Activated naive CD4-positive, alpha-beta T cell treated with Interleukin-2 at 50 U/mL for 16 hours (primary cell): ENCODE results near the gene ITPR1.
"Not testable (repeated sequence)": the region's sequence is repeated elsewhere in the genome, so short reads cannot be mapped to it uniquely, and the experiment has no call there.

Experiments
- DNase-seq: peaks from one replicate; pipeline ENCODE4 v3.0.0-alpha.2; 2020

The ITPR1 gene

DNA sequence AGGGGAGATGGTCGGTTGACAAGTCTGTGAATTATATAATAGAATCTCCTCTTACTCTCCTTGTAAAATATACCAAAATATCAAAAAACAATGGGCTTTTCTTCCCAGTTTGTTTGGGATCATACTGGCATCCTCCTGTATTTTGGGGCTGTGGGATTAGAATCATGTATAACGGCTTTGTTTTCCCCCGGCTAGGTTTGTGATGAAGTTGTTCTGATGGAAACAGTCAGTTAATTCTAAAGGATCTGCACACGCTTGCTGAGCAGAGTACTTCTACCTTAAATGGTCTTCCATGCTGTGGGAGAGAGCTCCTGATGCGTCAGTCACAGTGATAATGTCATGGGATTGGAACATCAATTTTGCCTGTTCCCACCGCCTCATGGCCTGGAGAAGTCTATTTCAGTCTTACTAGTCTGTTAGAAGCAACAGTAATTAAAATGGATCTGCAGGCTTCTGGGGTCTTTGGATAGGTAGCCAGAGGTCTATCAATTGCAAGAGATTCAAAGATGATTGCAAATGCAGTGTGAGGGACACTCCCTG, 81.3 kb downstream of the ITPR1 start:
- DNase-seq: no peak

DNA sequence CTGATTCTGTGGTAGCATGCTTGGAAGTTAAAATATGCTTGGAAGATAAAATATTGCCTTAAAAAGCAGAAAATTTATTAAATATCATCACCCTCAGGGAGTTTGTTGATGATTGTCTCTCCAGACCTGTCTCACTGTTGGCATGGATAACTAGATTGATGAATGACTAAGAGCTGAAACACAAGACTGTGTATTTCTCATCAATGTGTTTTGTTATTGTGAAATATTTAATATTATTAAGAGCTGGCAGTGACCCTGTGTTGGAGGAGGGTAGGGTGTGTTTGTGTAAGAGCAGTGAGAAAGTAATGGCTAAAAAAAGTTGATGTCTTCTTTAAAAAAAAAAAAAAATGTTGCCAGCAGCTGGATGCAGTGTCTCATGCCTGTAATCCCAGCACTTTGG, 82.2 kb downstream of the ITPR1 start:
- DNase-seq: no peak

DNA sequence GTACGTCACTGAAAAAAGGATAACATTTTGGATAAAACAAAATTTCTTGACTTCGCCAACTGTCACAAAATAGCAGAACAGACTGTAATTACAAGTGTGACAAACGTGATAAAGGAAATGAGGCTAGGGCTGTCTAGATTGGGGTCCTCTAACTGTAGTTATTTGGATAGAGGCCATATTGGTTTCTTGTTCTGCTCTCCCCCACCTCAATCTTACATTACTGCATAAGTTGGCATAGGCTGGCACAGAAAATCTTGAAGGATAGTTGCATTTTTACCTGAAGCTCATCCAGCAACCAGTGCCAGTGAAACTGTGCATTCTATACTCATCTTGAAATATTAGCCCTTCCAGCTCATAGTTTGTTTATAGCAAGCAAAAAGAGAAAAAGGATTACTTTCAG, 84.6 kb downstream of the ITPR1 start:
- no peak for DNase-seq

DNA sequence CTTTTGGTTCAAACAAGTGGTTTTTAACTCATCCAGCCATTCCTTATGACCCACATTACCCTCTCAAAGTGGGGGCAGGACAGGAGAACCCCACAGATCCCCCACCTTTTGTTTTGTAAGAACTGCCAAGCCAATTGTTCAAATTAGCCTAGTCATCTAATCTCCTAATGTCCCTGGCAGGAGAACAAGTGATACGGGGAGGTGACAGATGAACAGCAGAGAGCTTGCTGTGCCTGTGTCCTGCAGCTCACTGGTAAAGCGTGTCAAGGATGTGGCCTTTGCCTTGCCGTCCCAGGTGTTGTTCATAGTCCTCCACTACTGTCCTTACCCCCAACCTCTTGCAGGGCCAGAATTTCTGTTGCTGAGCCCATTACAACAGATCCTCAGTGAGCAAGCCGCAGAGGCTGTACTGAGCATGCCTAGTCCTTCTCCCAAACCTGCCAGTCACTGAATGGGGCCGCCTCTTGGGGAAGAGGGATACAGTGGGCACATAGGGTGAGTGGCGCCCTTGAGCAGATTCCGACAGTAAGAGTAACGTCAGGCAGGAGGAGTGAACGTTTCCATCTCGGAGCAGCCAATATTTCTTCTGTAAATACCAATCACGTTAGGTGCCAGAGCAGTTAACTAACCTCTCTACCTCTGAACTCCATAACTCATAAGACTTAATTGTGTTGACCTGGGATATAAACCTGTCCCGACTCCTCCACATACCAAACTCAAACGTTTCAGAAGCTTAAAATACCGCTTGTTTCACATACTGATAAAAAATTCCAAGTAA, 87.4 kb downstream of the ITPR1 start:
- no peak for DNase-seq

DNA sequence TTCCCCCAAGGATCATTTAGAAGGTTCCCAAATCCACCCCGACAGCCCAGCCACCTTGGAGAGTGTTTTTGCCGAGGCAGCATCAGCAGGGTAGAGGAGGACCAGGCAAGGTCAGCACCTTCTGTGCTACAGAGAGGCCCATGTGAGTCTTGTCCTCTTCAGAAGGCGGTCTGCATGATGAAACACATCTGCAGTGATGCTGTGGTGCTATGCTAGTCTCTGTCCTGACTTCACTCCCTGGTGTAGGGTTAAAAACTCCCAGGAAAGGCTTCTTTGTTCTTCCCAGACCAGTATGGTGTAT, 87.9 kb downstream of the ITPR1 start:
- DNase-seq: no peak

DNA sequence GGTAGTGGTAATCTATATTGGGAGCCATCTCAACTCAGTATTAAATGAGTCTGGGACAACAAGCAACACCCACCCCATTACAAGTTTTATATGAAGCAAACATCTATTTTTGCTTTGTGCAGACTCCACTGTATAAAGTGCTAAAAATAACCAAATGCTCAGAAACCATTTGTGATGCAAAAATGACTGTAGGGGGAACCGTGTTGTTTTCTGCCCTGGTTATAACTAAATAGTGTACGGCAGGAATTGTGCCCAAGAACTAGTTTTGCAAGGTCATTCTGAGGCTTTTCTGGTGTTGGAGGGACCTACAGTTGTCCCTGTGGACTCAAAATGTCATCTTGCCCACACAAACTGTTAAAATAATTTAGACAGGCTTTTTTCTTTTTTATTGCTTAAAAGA, 88.3 kb downstream of the ITPR1 start:
- no peak for DNase-seq

DNA sequence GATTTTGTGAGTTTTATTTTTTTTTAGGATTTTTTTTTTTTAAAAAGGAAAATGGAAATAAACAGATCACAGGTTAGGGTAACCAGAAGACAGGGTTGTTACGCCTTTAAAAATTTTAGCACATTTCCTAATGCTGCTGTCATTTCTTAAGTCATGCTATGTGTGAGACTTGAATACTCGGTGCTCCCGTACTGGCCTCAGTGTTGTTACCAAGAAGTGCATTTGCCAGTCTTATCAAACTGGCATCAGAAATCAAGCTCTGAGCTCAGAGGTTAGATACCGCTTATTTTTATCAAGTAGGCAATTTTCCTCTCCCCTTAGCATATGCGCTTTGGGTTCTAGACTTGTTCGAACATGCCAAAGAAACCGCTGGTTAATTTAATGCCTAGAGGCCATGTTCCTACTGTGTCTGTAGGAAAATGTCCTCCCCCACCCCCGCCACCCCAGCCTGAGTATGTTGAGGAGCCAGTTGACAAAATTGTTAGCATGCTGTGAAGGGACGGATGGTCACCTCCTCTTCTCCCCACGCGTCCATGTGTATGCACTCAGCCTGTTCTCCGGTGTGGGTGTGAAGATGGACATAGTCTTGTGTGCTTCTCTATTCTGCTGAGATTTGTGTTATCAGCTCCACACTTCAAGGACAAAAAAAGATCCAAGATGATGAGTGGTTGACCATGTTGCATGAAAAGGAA, 88.9 kb downstream of the ITPR1 start:
- DNase-seq: no peak

DNA sequence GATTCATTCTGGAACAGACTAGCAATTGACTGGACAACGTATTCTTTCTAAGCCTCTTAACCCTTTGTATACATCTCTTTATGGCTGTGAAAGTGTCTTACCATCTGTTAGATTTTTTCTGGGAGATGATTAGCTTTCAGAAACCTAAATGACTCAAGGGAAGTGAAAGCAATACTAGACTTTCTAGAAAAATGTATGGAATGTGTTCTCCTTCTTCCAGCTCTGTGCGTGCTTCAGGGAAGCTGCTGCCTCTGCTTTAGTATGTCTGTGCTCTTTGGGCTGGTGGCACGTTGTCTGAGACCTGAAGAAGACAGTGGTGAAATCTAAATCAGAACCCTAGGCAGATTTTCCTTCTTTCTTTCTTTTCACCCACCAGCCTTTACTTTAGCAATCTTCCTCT, 89.5 kb downstream of the ITPR1 start:
- DNase-seq: no peak

DNA sequence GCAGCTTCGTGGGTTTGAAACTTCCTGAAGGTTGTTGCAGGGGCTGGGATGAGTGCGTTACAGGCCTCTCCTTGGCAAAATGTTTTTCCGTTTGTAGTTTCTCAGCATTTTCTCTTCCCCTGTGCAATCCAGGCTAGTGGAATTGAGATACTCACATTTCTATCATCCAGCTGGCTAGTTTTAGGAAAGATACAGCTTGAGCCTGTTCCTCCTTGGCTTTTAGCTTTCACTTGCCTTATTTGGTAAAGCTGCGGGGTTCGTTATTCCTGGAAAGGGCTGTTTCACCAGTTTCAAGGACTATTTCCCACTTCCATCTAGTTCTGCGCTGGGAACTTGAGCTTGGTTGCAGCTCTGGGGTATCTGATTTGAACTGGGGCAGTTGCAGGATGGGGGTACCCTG, 90.3 kb downstream of the ITPR1 start:
- no peak for DNase-seq

DNA sequence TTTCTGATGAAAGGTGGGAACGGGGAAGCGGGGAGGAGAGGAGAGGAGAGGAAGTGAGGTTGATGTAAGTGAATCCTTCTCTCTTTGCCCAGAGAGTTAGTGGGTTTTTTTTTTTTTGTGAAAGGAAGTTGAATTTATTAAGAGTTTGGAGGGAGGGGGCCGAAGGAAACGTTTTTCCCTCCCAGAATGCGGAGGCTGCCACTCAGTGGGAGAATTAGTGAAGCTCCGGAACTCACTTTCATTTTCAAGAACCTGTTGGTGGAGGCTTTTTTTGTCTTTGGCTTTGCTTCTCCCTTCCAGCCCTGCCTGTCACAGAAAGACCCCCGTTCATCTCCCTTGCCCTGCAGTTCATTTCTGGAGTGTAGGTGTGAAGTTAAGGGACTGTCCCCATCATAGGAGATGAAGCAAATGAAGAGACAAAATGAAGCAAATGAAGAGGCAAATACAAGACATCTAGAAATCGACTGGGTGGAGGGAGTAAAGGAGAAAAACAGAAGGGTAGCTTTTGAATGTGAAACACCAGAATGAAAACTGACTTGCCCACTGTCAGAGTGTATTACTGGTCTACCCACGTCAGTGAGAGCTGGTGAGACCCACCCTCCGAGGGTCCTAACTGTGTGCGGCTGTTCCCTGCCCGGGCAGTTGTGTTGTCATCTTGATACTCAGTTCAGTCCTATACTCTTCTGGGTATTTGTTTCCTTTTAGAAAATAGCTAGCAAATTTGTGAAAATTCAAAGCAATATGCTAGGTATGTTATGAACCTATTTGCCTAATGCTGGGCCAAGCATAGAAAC, 91.5 kb downstream of the ITPR1 start:
- DNase-seq: peak; percentile 6

DNA sequence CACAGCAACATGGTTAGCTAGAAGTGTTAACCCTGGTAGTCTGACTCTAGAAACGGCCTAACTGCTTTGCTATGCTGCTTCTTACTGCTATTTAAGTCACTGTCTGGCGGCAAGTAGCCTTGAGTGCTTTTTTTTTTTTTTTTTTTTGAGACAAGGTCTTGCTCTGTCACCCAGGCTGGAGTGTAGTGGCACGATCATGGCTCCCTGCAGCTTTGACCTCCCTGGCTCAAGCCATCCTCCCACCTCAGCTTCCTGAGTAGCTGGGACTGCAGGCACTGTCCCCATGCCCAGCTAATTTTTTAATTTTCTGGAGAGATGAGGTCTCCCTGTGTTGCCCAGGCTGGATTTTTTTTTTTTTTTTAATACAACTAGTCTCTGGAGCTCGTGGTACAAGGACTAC, 93.2 kb downstream of the ITPR1 start:
- DNase-seq: no peak

DNA sequence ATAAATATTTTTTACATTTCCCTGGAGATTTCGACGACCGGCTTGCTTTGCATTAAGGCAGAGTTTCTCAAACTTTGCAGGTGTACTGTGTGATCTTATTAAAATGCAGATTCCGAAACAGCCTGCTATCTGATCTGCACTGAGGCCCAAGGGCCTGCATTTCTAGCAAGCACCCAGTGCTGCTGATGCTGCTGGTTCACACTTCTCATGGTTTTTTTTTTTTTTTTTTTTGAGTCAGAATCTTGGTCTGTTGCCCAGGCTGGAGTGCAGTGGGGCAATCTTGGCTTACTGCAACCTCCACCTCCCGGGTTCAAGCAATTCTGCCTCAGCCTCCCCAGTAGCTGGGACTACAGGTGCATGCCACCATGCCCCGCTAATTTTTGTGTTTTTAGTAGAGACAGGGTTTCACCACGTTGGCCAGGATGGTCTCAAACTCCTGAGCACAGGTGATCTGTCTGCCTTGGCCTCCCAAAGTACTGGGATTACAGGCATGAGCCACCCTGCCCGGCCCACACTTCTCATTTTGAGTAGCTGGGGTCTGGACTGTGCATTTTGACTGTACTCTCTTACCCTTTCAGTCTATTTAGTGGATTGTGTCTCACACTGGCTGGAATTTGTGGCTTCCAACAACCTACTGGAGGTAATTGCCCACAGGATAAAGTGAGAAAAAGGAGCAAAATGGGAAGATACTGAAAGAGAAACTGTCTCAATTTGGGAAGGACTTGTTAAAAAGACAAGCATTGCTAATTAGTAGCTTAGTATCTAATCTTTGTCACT, 94.1 kb downstream of the ITPR1 start:
- DNase-seq: peak; percentile 6

DNA sequence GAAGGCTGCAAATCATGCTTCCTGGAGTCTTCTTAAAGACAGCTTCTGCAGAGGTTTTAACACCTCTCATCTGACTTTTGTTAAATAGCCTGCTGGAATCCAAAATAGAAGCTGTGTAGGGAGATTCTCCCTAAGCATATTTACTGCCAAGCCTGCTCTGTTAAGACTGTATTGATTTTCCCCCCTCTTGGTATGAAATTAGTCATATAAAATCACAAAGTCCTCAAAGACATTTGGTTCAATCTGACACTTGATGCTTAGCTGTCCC, 94.6 kb downstream of the ITPR1 start:
- DNase-seq: no peak

DNA sequence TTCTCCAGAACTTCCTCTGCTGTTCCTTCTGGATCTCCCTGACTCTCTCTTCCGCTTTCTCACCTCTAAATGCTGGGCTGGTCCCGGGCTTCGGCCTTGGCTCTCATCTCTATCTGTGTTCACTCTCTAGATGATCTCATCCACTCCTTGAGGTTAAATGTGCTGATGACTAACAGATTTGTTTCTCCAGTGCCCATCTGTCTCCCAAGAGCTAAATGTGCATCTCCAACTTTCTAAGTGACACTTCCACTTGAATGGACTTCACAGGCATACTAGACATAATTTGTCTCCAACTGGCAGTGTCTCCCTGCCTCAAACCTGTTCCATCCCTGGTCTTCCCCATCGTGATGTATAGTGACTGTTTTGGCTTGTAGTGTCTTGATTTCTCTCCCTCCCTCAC, 95.3 kb downstream of the ITPR1 start:
- DNase-seq: no peak

DNA sequence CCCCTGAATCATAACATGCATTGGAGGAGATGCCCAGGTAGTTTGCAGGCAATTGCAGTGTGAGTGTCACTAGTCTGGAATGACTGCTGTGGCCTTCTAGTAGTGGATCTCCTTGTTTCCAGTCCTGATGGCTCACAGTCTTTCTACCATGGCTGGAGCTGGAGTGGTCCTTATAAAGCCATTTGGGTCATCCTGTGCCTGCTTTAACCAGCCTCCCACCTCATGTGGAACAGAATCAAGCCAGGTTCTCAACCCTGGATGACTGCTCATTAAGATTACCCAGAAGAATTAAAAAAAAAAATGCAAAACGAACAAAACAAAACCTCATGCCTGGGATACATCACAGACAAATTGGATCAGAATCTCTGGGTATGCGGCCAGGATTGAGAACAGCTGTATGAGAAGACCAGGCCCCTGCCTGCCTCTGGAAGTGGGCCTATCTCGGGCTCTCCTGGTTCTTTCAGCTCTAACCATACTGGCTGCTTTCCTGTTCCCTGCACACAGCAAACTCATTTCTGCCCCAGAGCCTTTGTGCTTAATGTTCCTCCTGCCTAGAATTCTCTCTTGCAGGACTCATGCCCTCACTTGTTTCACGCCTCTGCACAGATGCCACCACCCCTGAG, 96.4 kb downstream of the ITPR1 start:
- no peak for DNase-seq

DNA sequence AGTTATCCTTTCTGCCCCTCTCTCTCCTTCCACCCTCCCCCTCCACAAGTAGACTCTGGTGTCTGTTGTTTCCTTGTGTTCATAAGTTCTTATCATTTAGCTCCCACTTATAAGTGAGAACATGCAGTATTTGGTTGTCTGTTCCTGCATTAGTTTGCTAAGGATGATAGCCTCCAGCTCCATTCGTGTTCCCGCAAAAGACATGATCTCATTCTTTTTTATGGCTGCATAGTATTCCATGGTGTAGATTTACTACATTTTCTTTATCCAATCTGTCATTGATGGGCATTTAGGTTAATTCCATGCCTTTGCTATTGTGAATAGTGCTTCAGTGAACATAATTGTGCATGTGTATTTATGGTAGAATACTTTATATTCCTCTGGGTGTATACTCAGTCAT, 97.7 kb downstream of the ITPR1 start:
- not testable (repeated sequence) for DNase-seq

DNA sequence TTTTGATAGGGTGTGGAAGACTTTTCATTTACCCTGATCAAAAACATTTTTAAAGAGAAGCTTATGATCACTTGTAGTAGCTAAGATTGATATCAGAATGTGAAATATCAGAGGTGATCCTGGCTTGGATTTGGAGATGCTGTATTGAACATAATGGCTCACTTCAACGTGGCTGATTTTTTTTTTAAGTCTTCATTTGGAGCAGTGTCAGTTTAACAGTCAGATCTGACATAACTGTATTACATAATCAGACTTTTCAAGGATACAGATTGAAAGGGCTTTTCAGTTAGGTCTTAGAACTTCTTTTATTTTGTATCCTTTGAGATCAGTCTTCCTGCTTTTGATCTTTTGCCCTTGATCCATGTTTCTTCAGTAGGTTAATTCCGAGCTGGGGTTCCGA, 98.5 kb downstream of the ITPR1 start:
- DNase-seq: no peak

DNA sequence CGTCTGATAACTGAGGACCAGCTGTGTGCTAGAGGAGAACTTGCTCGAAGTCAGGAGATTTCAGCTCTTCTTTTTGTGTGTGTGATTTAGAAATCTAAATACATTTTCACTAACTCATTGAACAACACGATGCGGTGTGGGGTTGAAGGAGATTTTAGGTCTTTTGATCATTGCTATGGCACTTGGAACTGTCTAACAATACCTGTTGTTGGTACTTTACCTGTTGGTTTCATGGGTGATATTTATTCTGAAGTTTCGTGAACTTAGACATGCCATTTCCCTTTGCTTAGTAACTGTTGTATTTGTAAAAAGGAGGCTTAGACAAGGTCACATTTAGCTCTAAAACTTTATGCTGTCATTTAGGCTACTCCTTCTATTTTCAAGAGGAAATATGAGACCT, 99.9 kb downstream of the ITPR1 start:
- DNase-seq: no peak

DNA sequence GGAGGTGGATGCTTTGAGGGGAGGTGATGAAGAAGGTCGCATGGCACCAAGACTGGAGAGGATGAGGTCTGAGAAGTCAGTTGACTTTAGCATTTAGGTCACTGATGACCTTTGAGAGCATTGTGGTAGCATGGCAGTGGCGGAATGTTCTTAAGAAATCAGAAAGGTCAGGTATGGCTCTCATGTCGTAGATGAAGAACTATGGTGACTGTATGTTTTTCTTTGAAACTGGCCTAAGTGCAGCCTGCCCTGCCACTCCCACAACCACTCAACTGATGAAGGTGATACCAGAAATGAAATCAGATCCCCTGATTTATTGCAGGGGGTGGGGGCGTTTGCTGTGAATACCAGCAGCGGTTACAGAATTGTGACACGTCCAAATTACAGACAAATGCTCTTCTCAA, 102.6 kb downstream of the ITPR1 start:
- no peak for DNase-seq

DNA sequence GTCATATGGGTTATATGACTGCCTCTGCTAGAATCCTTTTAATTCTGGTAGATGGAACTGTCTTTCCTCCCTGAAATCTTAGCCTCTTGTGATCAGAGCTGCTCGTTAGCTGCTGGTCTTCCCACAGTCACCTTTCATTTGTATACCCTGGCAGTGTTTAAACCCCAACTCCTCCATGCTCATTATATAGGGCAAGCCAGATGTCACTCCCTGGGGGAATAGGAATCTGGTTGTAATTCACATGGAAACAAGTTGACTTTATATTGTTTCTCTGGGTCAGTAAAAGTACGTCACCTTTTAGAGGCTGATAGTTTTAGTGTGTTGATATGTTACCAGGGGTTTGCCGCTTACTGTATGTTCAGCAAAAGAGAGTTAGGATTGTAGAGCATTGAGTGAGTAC, 103.5 kb downstream of the ITPR1 start:
- no peak for DNase-seq

DNA sequence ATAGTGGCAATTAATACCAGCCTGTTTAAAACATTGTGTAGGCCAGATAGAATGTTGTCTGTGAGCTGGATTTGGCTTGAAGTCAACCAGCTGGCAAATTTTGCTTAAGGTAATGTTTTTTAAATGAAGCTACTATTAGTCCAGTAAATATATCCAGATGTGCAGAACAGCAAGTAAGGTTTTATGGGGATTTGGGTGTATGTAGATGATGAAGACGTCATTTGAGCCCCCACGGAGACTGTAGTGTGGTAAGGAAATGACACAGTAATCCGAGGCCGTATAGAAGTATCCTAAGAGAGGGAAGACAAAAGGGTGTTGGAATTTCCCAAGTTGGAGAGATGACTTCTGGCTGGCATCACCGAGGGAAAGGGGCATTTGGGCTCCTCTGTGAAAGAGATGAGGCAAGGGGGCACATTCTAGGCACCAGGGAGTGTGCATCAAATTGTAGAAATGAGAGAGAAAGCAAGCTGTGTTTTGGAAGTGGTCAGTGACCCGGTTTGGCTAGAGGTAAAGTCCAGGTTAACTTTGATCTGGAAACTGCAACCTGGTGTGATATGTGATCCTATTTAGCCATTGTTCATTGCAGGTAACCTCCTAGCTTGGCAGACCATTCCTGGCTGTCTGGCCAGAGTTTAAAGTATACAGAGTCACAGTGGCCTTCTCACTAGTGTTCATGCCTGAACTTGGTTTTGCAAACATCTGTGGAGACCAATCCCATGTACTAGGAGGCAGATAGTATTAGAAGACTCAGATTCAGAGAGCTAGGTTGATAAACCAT, 104.2 kb downstream of the ITPR1 start:
- DNase-seq: no peak

DNA sequence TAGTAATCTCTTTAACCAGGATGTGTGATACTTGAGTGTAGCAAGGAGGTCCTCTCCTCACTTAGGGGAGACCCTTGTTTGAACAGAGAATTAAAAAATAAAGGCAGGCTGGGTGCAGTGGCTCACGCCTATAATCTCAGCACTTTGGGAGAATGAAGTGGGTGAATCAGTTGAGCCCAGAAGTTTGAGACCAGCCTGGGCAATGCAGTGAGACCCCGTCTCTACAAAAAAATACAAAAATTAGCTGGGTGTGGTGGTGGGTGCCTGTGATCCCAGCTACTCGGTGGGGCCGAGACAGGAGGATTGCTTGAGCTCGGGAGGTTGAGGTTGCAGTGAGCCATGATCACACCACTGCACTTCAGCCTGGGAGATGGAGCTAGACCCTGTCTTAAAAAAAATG, 105.1 kb downstream of the ITPR1 start:
- not testable (repeated sequence) for DNase-seq
